Fibroblast of lung (primary cell): ENCODE results near the gene GALNT12. TPM values are rescaled to one million over a fixed set of nuclear protein-coding genes. Genes with fewer than 3 reads are reported as not detected.

Source experiments
- DNase-seq, 2 donors: peaks; one replicate each; pipeline versions ENCODE4 v3.0.0 to v3.0.0-alpha.2; 2010; ENCODE audit warnings: low read depth in 2 of 2
- H2AFZ ChIP-seq: 2 replicates; pipeline ENCODE4 v1.5.1; 2012; ENCODE audit warnings: low read length, control low read depth, inconsistent platforms
- H3K27ac ChIP-seq: 2 replicates; pipeline ENCODE4 v1.5.1; 2011; ENCODE audit warnings: low read length, control low read depth; ENCODE audit not compliant: insufficient read depth
- H3K27me3 ChIP-seq: 2 replicates; pipeline ENCODE4 v1.5.1; 2011; ENCODE audit warnings: mild to moderate bottlenecking, low read length; ENCODE audit not compliant: control insufficient read depth, insufficient read depth
- H3K36me3 ChIP-seq: 2 replicates; pipeline ENCODE4 v1.5.1; 2011; ENCODE audit warnings: low read length; ENCODE audit not compliant: control insufficient read depth, insufficient read depth
- H3K4me1 ChIP-seq: 2 replicates; pipeline ENCODE4 v1.5.1; 2011; ENCODE audit warnings: low read length; ENCODE audit not compliant: control insufficient read depth, insufficient read depth; ENCODE audit errors: extremely low read depth
- H3K4me2 ChIP-seq: 2 replicates; pipeline ENCODE4 v1.5.1; 2011; ENCODE audit warnings: low read length, control low read depth; ENCODE audit not compliant: insufficient read depth; ENCODE audit errors: extremely low read depth
- H3K4me3 ChIP-seq, 4 experiments: fragments of 200-600 bp in 1 of 4; sonication (generic) in 1 of 4; replicated peaks in 1 of 4; 2 replicates each; pipeline ENCODE4 v1.5.1; 2011 to 2016; ENCODE audit warnings: low read length in 4 of 4, low read depth in 3 of 4, mild to moderate bottlenecking in 3 of 4, control low read depth in 2 of 4, inconsistent platforms in 1 of 4, mixed read lengths in 1 of 4; ENCODE audit not compliant: insufficient read depth in 1 of 4; ENCODE audit errors: control extremely low read depth in 1 of 4
- H3K79me2 ChIP-seq: 2 replicates; pipeline ENCODE4 v1.5.1; 2012; ENCODE audit warnings: mild to moderate bottlenecking, low read length, inconsistent platforms; ENCODE audit not compliant: control insufficient read depth, insufficient read depth
- H3K9ac ChIP-seq: 2 replicates; pipeline ENCODE4 v1.5.1; 2011; ENCODE audit warnings: mild to moderate bottlenecking, low read length, control low read depth; ENCODE audit not compliant: insufficient read depth
- H3K9me3 ChIP-seq: 2 replicates; pipeline ENCODE4 v1.5.1; 2012; ENCODE audit warnings: low read depth, low read length; ENCODE audit not compliant: control insufficient read depth, insufficient read depth
- H4K20me1 ChIP-seq: 2 replicates; pipeline ENCODE4 v1.5.1; 2011; ENCODE audit warnings: low read length; ENCODE audit not compliant: control insufficient read depth, insufficient read depth; ENCODE audit errors: extremely low read depth
- EZH2 ChIP-seq: IDR thresholded peaks from 2 replicates; pipeline ENCODE4 v1.5.1; 2012; ENCODE audit warnings: low read length, control low read depth, mild to moderate bottlenecking; ENCODE audit errors: missing control alignments
- polyA plus RNA-seq, 2 donors: library from polyadenylated mRNA; depleted of rRNA in 1 of 2; stranded (reverse) in 1 of 2; unstranded in 1 of 2; fragments of >200 nt; gene quantifications; 2 replicates each; pipeline ENCODE4 v1.2.1, GENCODE V29; 2011 to 2012; ENCODE audit warnings: missing spikeins in 1 of 2
- total RNA-seq: library from RNA; depleted of rRNA; stranded (reverse); fragments of >200 nt; gene quantifications from 2 replicates; pipeline ENCODE4 v1.2.1, GENCODE V29; 2014
- TF ChIP-seq, protein P1 (sequence below), 2 donors: IDR thresholded peaks in 1 of 2; conservative IDR thresholded peaks in 1 of 2; 1 replicate in 1 of 2; 2 replicates in 1 of 2; pipeline ENCODE4 v1.5.1; 2011 to 2012; ENCODE audit warnings: low read length in 2 of 2, control low read depth in 1 of 2, inconsistent platforms in 1 of 2, low read depth in 1 of 2, mild to moderate bottlenecking in 1 of 2

GALNT12 gene
- total and polyA plus RNA-seq, 2 donors (not counting 1 experiment from before 2014, with no cell fraction given), result 9.4 to 18.2 TPM

DNA sequence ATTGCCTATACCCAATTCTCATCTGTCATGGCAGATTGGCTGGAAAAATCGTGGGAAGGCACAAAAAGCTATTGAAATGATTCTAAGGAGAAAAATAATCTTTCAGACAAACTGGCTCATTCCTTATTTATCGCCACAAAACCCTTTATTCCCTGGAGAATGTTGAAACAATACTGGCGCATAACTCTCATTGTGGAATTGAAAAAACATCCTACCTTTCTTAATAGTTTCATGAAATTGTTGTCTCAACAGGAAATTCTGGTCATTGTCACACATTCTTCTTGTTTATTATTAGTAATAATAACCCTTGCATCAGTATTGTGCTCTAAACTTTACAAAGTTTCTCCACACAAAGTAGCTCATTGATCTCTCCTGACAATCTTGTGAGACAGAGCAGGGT is 87.3 kb downstream of the GALNT12 start:
- no peaks in the 10 kb centered on the region for H3K79me2 ChIP-seq
- DNase-seq, result no peak
- no peak overlapping the region for H3K4me2 ChIP-seq
- no peaks in the 10 kb centered on the region for H3K27me3 ChIP-seq
- H3K4me1 ChIP-seq, result peaks cover 5% of the 10 kb centered on the region
- no peaks in the 10 kb centered on the region for H3K36me3 ChIP-seq
- no peak overlapping the region for H2AFZ ChIP-seq
- no peaks in the 10 kb centered on the region for H4K20me1 ChIP-seq
- H3K9ac ChIP-seq, result no peak overlapping the region
- no peaks in the 10 kb centered on the region for H3K9me3 ChIP-seq
- H3K27ac ChIP-seq, result no peak overlapping the region
- no peak overlapping the region for H3K4me3 ChIP-seq
- TF ChIP-seq EZH2, result no peak
- TF ChIP-seq, protein P1, sequence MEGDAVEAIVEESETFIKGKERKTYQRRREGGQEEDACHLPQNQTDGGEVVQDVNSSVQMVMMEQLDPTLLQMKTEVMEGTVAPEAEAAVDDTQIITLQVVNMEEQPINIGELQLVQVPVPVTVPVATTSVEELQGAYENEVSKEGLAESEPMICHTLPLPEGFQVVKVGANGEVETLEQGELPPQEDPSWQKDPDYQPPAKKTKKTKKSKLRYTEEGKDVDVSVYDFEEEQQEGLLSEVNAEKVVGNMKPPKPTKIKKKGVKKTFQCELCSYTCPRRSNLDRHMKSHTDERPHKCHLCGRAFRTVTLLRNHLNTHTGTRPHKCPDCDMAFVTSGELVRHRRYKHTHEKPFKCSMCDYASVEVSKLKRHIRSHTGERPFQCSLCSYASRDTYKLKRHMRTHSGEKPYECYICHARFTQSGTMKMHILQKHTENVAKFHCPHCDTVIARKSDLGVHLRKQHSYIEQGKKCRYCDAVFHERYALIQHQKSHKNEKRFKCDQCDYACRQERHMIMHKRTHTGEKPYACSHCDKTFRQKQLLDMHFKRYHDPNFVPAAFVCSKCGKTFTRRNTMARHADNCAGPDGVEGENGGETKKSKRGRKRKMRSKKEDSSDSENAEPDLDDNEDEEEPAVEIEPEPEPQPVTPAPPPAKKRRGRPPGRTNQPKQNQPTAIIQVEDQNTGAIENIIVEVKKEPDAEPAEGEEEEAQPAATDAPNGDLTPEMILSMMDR (conservative IDR thresholded peaks at IDR 0.05 in 1 of 2, IDR thresholded peaks at IDR 0.05 in 1 of 2; ENCODE audit: low read depth in 1 of 2, low read length in 2 of 2), result no peak

DNA sequence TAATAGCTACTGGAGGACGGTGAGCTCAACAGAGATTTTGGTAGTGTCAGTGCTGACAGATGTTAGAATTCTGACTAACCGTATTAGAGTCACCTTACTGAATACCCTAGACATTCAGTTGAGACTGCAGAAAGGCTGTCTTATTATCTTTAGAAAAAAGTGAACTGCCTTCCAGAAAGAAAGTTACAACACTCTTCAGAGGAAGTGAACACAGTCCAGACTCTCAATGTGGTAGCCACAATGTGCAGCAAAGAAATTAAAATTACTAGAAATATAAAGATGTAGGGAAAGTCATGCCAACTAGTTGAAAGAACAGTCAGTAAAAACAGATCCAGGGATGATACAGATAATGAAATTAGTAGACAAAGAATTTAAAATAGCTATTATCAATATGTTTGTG is 89.2 kb downstream of the GALNT12 start:
- H3K4me1 ChIP-seq, result peaks cover 7% of the 10 kb centered on the region
- no peaks in the 10 kb centered on the region for H3K79me2 ChIP-seq
- H3K4me2 ChIP-seq, result no peak overlapping the region
- no peaks in the 10 kb centered on the region for H3K9me3 ChIP-seq
- no peak overlapping the region for H3K4me3 ChIP-seq
- no peak for DNase-seq
- no peaks in the 10 kb centered on the region for H4K20me1 ChIP-seq
- no peak overlapping the region for H2AFZ ChIP-seq
- no peak overlapping the region for H3K27ac ChIP-seq
- H3K36me3 ChIP-seq, result no peaks in the 10 kb centered on the region
- no peak overlapping the region for H3K9ac ChIP-seq
- no peaks in the 10 kb centered on the region for H3K27me3 ChIP-seq
- TF ChIP-seq EZH2, result no peak
- TF ChIP-seq, protein P1 (conservative IDR thresholded peaks at IDR 0.05 in 1 of 2, IDR thresholded peaks at IDR 0.05 in 1 of 2; ENCODE audit: low read depth in 1 of 2, low read length in 2 of 2), result no peak

DNA sequence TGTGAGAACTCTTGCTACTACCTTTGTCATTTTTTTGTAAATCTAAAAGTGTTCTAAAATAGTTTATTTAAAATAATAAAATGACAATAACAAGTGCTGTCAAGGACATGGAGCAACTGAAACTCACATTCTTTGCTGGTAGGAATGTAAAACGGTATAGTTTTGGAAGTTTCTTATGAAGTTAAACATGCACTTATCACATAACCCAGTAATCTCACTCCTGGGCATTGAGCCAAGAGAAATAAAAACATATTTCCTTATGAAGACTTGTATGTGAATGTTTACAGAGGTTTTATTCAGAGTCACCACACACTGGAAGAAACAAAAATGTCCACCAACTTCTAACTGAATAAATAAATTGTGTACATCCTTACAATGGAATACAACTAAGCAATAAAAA is 90.3 kb downstream of the GALNT12 start:
- no peak overlapping the region for H2AFZ ChIP-seq
- H3K4me3 ChIP-seq, result no peak overlapping the region
- no peaks in the 10 kb centered on the region for H4K20me1 ChIP-seq
- peak; percentile 33 to 70 for DNase-seq
- no peaks in the 10 kb centered on the region for H3K36me3 ChIP-seq
- TF ChIP-seq EZH2, result no peak
- TF ChIP-seq, protein P1 (conservative IDR thresholded peaks at IDR 0.05 in 1 of 2, IDR thresholded peaks at IDR 0.05 in 1 of 2; ENCODE audit: low read depth in 1 of 2, low read length in 2 of 2), result no peak
- no peaks in the 10 kb centered on the region for H3K79me2 ChIP-seq
- no peak overlapping the region for H3K9ac ChIP-seq
- H3K27ac ChIP-seq, result no peak overlapping the region
- H3K27me3 ChIP-seq, result no peaks in the 10 kb centered on the region
- no peak overlapping the region for H3K4me2 ChIP-seq
- H3K4me1 ChIP-seq, result peaks cover 7% of the 10 kb centered on the region
- H3K9me3 ChIP-seq, result no peaks in the 10 kb centered on the region
